ENCODE data around the gene NR5A2. TPM values are rescaled to one million over a fixed set of nuclear protein-coding genes. Genes with fewer than 3 reads are reported as not detected.

Gene NR5A2
- total RNA-seq, 1 donor from 2014 or later = 2.0 TPM

- TF ChIP-seq, protein P1, sequence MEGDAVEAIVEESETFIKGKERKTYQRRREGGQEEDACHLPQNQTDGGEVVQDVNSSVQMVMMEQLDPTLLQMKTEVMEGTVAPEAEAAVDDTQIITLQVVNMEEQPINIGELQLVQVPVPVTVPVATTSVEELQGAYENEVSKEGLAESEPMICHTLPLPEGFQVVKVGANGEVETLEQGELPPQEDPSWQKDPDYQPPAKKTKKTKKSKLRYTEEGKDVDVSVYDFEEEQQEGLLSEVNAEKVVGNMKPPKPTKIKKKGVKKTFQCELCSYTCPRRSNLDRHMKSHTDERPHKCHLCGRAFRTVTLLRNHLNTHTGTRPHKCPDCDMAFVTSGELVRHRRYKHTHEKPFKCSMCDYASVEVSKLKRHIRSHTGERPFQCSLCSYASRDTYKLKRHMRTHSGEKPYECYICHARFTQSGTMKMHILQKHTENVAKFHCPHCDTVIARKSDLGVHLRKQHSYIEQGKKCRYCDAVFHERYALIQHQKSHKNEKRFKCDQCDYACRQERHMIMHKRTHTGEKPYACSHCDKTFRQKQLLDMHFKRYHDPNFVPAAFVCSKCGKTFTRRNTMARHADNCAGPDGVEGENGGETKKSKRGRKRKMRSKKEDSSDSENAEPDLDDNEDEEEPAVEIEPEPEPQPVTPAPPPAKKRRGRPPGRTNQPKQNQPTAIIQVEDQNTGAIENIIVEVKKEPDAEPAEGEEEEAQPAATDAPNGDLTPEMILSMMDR (IDR thresholded peaks at IDR 0.05; ENCODE audit: partially characterized antibody, unreplicated experiment) = no peak
- H3K27me3 Mint-ChIP-seq (ENCODE audit: unreplicated experiment) = peaks cover 6% of the 10 kb centered on the region
- DNase-seq = no peak
- no peak overlapping the region for H3K27ac Mint-ChIP-seq (ENCODE audit: unreplicated experiment)
- H3K4me3 Mint-ChIP-seq (ENCODE audit: unreplicated experiment) = no peak overlapping the region
- H3K9me3 Mint-ChIP-seq (ENCODE audit: unreplicated experiment) = peaks cover 7% of the 10 kb centered on the region
- H3K36me3 Mint-ChIP-seq (ENCODE audit: unreplicated experiment) = peaks cover 8% of the 10 kb centered on the region
- no peaks in the 10 kb centered on the region for H3K4me1 Mint-ChIP-seq (ENCODE audit: low read depth, unreplicated experiment)
These were observed 190.2 kb downstream of the NR5A2 start for GRCh38 chr1:200217703-200218102.

GRCh38 chr1:200221614-200222282, 194.2 kb downstream of the NR5A2 start:
- H3K9me3 Mint-ChIP-seq (ENCODE audit: unreplicated experiment) = peaks cover 3% of the 10 kb centered on the region
- DNase-seq = no peak
- H3K4me3 Mint-ChIP-seq (ENCODE audit: unreplicated experiment) = no peak overlapping the region
- no peaks in the 10 kb centered on the region for H3K36me3 Mint-ChIP-seq (ENCODE audit: unreplicated experiment)
- H3K27me3 Mint-ChIP-seq (ENCODE audit: unreplicated experiment) = no peaks in the 10 kb centered on the region
- H3K4me1 Mint-ChIP-seq (ENCODE audit: low read depth, unreplicated experiment) = peaks cover 5% of the 10 kb centered on the region
- no peak overlapping the region for H3K27ac Mint-ChIP-seq (ENCODE audit: unreplicated experiment)
- TF ChIP-seq, protein P1 (IDR thresholded peaks at IDR 0.05; ENCODE audit: partially characterized antibody, unreplicated experiment) = no peak

DNA sequence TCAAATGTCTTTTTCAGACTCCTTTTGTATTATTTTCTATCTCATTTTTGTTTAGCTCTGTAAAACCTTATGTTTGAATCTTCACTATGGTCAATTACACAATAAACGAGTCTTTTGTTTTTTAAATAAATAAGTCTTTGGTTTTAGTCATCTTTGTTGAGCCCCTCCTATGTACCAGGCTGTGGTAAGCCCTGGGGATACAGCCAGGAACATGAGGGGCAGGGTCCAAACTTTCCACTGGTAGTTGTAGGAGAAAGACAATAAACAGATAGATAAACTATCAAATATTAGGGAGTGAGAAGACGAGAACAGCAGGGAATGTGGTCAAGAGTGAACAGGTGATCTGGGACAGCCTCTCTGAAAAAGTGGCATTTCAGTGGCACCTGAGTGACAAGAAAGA, 195.7 kb downstream of the NR5A2 start:
- Mint-ChIP-seq H3K36me3 (ENCODE audit: unreplicated experiment) (no peaks in the 10 kb centered on the region), H3K27me3 (ENCODE audit: unreplicated experiment) (no peaks in the 10 kb centered on the region), H3K4me1 (ENCODE audit: low read depth, unreplicated experiment) (peaks cover 5% of the 10 kb centered on the region), H3K4me3 (ENCODE audit: unreplicated experiment) (no peak overlapping the region), H3K27ac (ENCODE audit: unreplicated experiment) (no peak overlapping the region), H3K9me3 (ENCODE audit: unreplicated experiment) (no peaks in the 10 kb centered on the region)
- TF ChIP-seq, protein P1 (IDR thresholded peaks at IDR 0.05; ENCODE audit: partially characterized antibody, unreplicated experiment) = no peak
- no peak for DNase-seq

DNA sequence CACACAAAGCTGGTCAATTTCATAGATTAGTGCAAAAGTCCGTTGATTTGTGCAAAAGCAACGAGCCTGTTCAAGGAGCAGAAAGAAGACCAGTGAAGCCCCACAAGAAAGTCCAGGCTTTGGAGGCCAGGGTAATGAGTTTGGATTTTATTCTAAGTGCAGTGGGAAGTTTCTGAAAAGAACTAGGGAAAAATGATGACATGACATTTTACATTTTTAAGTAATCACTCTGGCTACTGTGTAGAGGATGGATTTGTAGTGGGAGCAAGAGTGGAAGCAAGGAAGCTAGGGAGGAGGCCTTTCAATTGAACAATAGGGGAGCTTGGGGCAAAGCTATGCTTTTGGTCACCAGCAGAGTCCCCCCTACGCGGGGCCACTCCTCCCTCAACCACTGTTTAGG, 196.1 kb downstream of the NR5A2 start:
- Mint-ChIP-seq H3K9me3 (ENCODE audit: unreplicated experiment) (no peaks in the 10 kb centered on the region), H3K27me3 (ENCODE audit: unreplicated experiment) (no peaks in the 10 kb centered on the region), H3K36me3 (ENCODE audit: unreplicated experiment) (no peaks in the 10 kb centered on the region), H3K4me3 (ENCODE audit: unreplicated experiment) (no peak overlapping the region), H3K27ac (ENCODE audit: unreplicated experiment) (no peak overlapping the region), H3K4me1 (ENCODE audit: low read depth, unreplicated experiment) (peaks cover 5% of the 10 kb centered on the region)
- TF ChIP-seq, protein P1 (IDR thresholded peaks at IDR 0.05; ENCODE audit: partially characterized antibody, unreplicated experiment) = no peak
- no peak for DNase-seq

DNA sequence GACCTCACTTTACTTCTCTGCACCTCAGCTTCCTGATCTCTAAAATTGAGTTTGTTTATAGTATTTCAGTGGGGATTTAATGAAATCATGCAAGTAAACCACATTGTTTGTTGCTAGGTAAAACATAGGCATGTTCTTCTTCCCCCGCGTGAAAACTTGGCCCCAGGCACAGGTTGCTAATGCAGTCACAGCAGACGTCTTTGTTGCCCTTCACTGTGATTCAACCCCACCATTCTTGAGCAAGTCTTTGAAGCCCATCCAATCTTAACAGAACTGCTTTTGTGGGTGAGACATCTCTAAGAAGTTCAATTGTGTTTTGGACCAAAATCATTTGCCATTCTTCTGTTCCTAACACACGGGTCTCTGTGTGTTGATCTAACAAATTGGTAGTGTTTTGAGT, 196.8 kb downstream of the NR5A2 start:
- no peak overlapping the region for H3K4me3 Mint-ChIP-seq (ENCODE audit: unreplicated experiment)
- DNase-seq = no peak
- no peaks in the 10 kb centered on the region for H3K27me3 Mint-ChIP-seq (ENCODE audit: unreplicated experiment)
- TF ChIP-seq, protein P1 (IDR thresholded peaks at IDR 0.05; ENCODE audit: partially characterized antibody, unreplicated experiment) = no peak
- H3K4me1 Mint-ChIP-seq (ENCODE audit: low read depth, unreplicated experiment) = peaks cover 5% of the 10 kb centered on the region
- H3K36me3 Mint-ChIP-seq (ENCODE audit: unreplicated experiment) = no peaks in the 10 kb centered on the region
- H3K27ac Mint-ChIP-seq (ENCODE audit: unreplicated experiment) = no peak overlapping the region
- no peaks in the 10 kb centered on the region for H3K9me3 Mint-ChIP-seq (ENCODE audit: unreplicated experiment)

Measured in glutamatergic neuron (in vitro differentiated cells).